ENCODE measurements around the gene NHEJ1. TPM values are rescaled to one million over a fixed set of nuclear protein-coding genes. Genes with fewer than 3 reads are reported as not detected.

The NHEJ1 gene
- total and polyA plus RNA-seq, 2 of the 13 experiments (the other 11 are each of a cell fraction or from before 2014, with no cell fraction given), result 30.0 to 30.7 TPM

GRCh38 chr2:219207134-219207883 lies 46.7 kb upstream of the NHEJ1 start (continued):
- TF ChIP-seq REST (IDR thresholded peaks at IDR 0.05; ENCODE audit: borderline replicate concordance in 1 of 2, low read depth in 1 of 2, low read length in 2 of 2) (no peak), ZNF354B (CRISPR knock-in tag; IDR thresholded peaks at IDR 0.05) (no peak), ZNF44 (CRISPR knock-in tag; IDR thresholded peaks at IDR 0.05) (peak; percentile 55; the same call in 1 of the 2 replicates), ZNF576 (CRISPR knock-in tag; IDR thresholded peaks at IDR 0.05) (no peak), SIN3B (IDR thresholded peaks at IDR 0.05; ENCODE audit: low read length) (no peak), ZNF788 (CRISPR knock-in tag; IDR thresholded peaks at IDR 0.05; ENCODE audit: borderline replicate concordance) (peak; percentile 65), MYC (CRISPR knock-in tag; IDR thresholded peaks at IDR 0.05; ENCODE audit: borderline replicate concordance) (peak; percentile 56), FOXK1 (CRISPR knock-in tag; IDR thresholded peaks at IDR 0.05; ENCODE audit: borderline replicate concordance, low read depth) (0 out of 2 replicates have a peak, but pooled peaks have one; percentile 31)

Measured in HepG2 (cell line).